ENCODE measurements around the gene ZNF649. TPM values are rescaled to one million over a fixed set of nuclear protein-coding genes. Genes with fewer than 3 reads are reported as not detected.

The ZNF649 gene
- total and polyA plus RNA-seq, 12 donors, result 2.7 to 16.3 (median 9.7) TPM

DNA sequence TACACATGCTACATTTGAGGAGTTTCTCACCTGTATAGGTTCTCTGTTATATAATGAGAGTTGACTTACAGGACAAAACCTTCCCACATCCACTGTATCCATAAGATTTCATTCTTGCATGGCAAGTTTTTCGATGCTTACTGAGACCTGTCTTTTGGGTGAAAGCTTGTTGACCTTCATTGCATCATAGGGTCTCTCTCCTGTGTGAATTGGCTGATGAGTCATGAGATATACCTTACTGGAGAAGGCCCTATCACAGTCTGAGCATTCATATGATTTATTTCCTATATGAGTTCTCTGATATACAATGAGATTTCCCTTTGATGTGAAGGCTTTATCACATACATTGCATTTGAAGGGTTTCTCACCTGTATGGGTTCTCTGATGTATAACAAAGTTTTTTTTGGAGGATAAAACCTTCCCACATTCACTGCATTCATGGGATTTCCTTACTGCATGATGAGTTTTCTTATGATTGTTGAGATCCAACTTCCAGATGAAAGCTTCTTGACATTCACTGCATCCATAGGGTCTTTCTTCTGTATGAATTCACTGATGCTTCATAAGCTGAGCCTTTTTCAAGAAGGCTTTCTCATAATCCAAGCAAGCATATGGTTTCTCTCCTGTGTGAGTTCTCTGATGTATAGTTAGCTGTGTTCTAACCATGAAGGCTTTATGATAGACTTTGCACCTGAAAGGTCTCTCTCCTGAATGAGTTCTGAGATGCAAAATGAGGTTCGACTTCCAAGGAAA, 42.8 kb downstream of the ZNF649 start:
- TF ChIP-seq, protein P1, sequence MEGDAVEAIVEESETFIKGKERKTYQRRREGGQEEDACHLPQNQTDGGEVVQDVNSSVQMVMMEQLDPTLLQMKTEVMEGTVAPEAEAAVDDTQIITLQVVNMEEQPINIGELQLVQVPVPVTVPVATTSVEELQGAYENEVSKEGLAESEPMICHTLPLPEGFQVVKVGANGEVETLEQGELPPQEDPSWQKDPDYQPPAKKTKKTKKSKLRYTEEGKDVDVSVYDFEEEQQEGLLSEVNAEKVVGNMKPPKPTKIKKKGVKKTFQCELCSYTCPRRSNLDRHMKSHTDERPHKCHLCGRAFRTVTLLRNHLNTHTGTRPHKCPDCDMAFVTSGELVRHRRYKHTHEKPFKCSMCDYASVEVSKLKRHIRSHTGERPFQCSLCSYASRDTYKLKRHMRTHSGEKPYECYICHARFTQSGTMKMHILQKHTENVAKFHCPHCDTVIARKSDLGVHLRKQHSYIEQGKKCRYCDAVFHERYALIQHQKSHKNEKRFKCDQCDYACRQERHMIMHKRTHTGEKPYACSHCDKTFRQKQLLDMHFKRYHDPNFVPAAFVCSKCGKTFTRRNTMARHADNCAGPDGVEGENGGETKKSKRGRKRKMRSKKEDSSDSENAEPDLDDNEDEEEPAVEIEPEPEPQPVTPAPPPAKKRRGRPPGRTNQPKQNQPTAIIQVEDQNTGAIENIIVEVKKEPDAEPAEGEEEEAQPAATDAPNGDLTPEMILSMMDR (IDR thresholded peaks at IDR 0.05), result no peak
- no peak for TF ChIP-seq POLR2A (IDR thresholded peaks at IDR 0.05)
- no peak for DNase-seq
- Histone ChIP-seq H3K4me1 (replicated peaks in 1 of 2) (no peaks in the 10 kb centered on the region), H3K36me3 (replicated peaks in 1 of 2) (no peaks in the 10 kb centered on the region), H3K27me3 (no peaks in the 10 kb centered on the region), H3K27ac (no peak overlapping the region), H3K9me3 (replicated peaks in 1 of 3) (peaks cover 4 to 76% (median 44%) of the 10 kb centered on the region in 3 donors), H3K4me3 (no peak overlapping the region)
- WGBS, 4 donors, result 89 to 93% (median 92%) methylated on average over 2 of the region's 2 CpGs
- intact Hi-C loops (cut with DNase I), result no loop called here

Other genes starting within 250 kb of the ZNF649 start
- gene SPACA6, start 211.7 kb downstream of the ZNF649 start, total RNA-seq, result 10 to 100 TPM in 8 of 9 donors, 1 to 10 TPM in 1; 2.2 to 56.0 (median 22.6) TPM
- gene SPACA6, start 211.7 kb downstream of the ZNF649 start, polyA plus RNA-seq, result 100 to 1,000 TPM in 2 of 3 donors, 1 to 10 TPM in 1; 4.0 to 291 (median 123) TPM
- gene HAS1, start 181.0 kb downstream of the ZNF649 start, total RNA-seq, result under 1 TPM in 4 of 9 donors, not detected in 5; 0.06 to 0.31 (median 0.16) TPM
- gene HAS1, start 181.0 kb downstream of the ZNF649 start, polyA plus RNA-seq, result 1 to 10 TPM in 1 of 3 donors, under 1 TPM in 1, not detected in 1; 0.24 to 3.1 TPM
- 10 to 100 TPM in 6 of 9 donors, 1 to 10 TPM in 1, under 1 TPM in 2; 0.83 to 31.1 (median 19.3) TPM for gene FPR1, start 153.1 kb downstream of the ZNF649 start, total RNA-seq
- gene FPR1, start 153.1 kb downstream of the ZNF649 start, polyA plus RNA-seq, result 10 to 100 TPM in 1 of 3 donors, 1 to 10 TPM in 2; 1.6 to 13.0 (median 2.3) TPM
- 1 to 10 TPM in 6 of 9 donors, under 1 TPM in 2, not detected in 1; 0.28 to 5.5 (median 2.8) TPM for gene FPR2, start 143.8 kb downstream of the ZNF649 start, total RNA-seq
- gene FPR2, start 143.8 kb downstream of the ZNF649 start, polyA plus RNA-seq, result under 1 TPM; 0.24 to 0.97 (median 0.27) TPM
- gene FPR3, start 109.9 kb downstream of the ZNF649 start, total RNA-seq, result 10 to 100 TPM in 7 of 9 donors, 1 to 10 TPM in 2; 1.1 to 33.8 (median 23.9) TPM
- gene FPR3, start 109.9 kb downstream of the ZNF649 start, polyA plus RNA-seq, result 10 to 100 TPM in 1 of 3 donors, 1 to 10 TPM in 2; 4.3 to 16.1 (median 5.1) TPM
- gene ZNF577, start 17.1 kb downstream of the ZNF649 start, total RNA-seq, result 10 to 100 TPM in 5 of 9 donors, 1 to 10 TPM in 4; 6.2 to 39.8 (median 14.0) TPM
- 10 to 100 TPM; 16.2 to 54.6 (median 52.6) TPM for gene ZNF577, start 17.1 kb downstream of the ZNF649 start, polyA plus RNA-seq
- 10 to 100 TPM in 1 of 9 donors, 1 to 10 TPM in 8; 4.1 to 14.1 (median 5.9) TPM for gene ZNF613, start 22.5 kb upstream of the ZNF649 start, total RNA-seq
- gene ZNF613, start 22.5 kb upstream of the ZNF649 start, polyA plus RNA-seq, result 1 to 10 TPM; 3.6 to 7.2 (median 4.9) TPM
- 10 to 100 TPM in 6 of 9 donors, 1 to 10 TPM in 3; 4.5 to 12.8 (median 12.2) TPM for gene ZNF350, start 81.8 kb upstream of the ZNF649 start, total RNA-seq
- gene ZNF350, start 81.8 kb upstream of the ZNF649 start, polyA plus RNA-seq, result 10 to 100 TPM in 2 of 3 donors, 1 to 10 TPM in 1; 8.0 to 10.9 (median 10.2) TPM
- 10 to 100 TPM in 8 of 9 donors, 1 to 10 TPM in 1; 7.5 to 30.7 (median 12.4) TPM for gene ZNF615, start 103.2 kb upstream of the ZNF649 start, total RNA-seq
- gene ZNF615, start 103.2 kb upstream of the ZNF649 start, polyA plus RNA-seq, result 1 to 10 TPM; 6.3 to 8.2 (median 7.3) TPM
- 1 to 10 TPM; 2.3 to 9.4 (median 7.3) TPM for gene ZNF614, start 123.4 kb upstream of the ZNF649 start, total RNA-seq
- gene ZNF614, start 123.4 kb upstream of the ZNF649 start, polyA plus RNA-seq, result 1 to 10 TPM; 3.3 to 8.2 (median 3.6) TPM
- 10 to 100 TPM in 5 of 9 donors, 1 to 10 TPM in 4; 2.3 to 32.1 (median 11.6) TPM for gene ZNF432, start 143.8 kb upstream of the ZNF649 start, total RNA-seq
- 10 to 100 TPM; 20.1 to 31.5 (median 26.5) TPM for gene ZNF432, start 143.8 kb upstream of the ZNF649 start, polyA plus RNA-seq
- gene ZNF841, start 190.7 kb upstream of the ZNF649 start, total RNA-seq, result 10 to 100 TPM in 8 of 9 donors, 1 to 10 TPM in 1; 9.2 to 34.1 (median 21.4) TPM
- 10 to 100 TPM; 15.2 to 29.2 (median 16.7) TPM for gene ZNF841, start 190.7 kb upstream of the ZNF649 start, polyA plus RNA-seq
- 10 to 100 TPM in 8 of 9 donors, 1 to 10 TPM in 1; 7.0 to 55.4 (median 15.6) TPM for gene ZNF616, start 234.9 kb upstream of the ZNF649 start, total RNA-seq
- gene ZNF616, start 234.9 kb upstream of the ZNF649 start, polyA plus RNA-seq, result 10 to 100 TPM in 1 of 3 donors, 1 to 10 TPM in 2; 5.2 to 42.8 (median 5.6) TPM